Measurements from ENCODE around the gene SLC22A23.

- no peak for TF ChIP-seq CTCF (IDR thresholded peaks at IDR 0.05; ENCODE audit: borderline replicate concordance, extremely low read depth, low read length, poor library complexity, severe bottlenecking)
- TF ChIP-seq EZH2 (IDR thresholded peaks at IDR 0.05; ENCODE audit: borderline replicate concordance, low read depth, low read length, severe bottlenecking) = no peak
Observed at GRCh38 chr6:3460253-3460652, 3.4 kb upstream of the SLC22A23 start.

Measured in DND-41 (cell line).